ENCODE measurements around the gene SELL.

- no peak for TF ChIP-seq CTCF (IDR thresholded peaks at IDR 0.05)
- TF ChIP-seq ZFX (IDR thresholded peaks at IDR 0.05; ENCODE audit: borderline replicate concordance): no peak
Measured at GRCh38 chr1:169759038-169759437, 47.6 kb upstream of the SELL start.

All from 22Rv1 (cell line).